Vagina (tissue), 2 donors: ENCODE results near the gene SERPINE1.

Source experiments
- CTCF ChIP-seq, 3 experiments: fragments of 450-650 bp in 2 of 3; fragments of 200-600 bp in 1 of 3; sonication (generic) in 1 of 3; IDR thresholded peaks; one replicate each; pipeline ENCODE4 v1.5.1; 2017 to 2019; ENCODE audit warnings: antibody characterized with exemption in 3 of 3, mild to moderate bottlenecking in 2 of 3, moderate library complexity in 2 of 3
- POLR2A ChIP-seq, 2 donors: fragments of 450-650 bp; IDR thresholded peaks; one replicate each; pipeline ENCODE4 v1.6.1; 2017; ENCODE audit warnings: antibody characterized with exemption in 2 of 2, mild to moderate bottlenecking in 2 of 2, moderate library complexity in 2 of 2
- POLR2AphosphoS5 ChIP-seq, 2 donors: sonication (generic); formaldehyde crosslinking; IDR thresholded peaks; one replicate each; pipeline ENCODE4 v1.9.0; 2017; ENCODE audit warnings: antibody characterized with exemption in 2 of 2, mild to moderate bottlenecking in 2 of 2, low read depth in 1 of 2; ENCODE audit not compliant: insufficient read depth in 1 of 2

GRCh38 chr7:101172854-101173751, 46.2 kb downstream of the SERPINE1 start:
- TF ChIP-seq POLR2AphosphoS5 (IDR thresholded peaks at IDR 0.05; ENCODE audit: insufficient read depth in 1 of 2, low read depth in 1 of 2) (no peak), CTCF (IDR thresholded peaks at IDR 0.05) (no peak), POLR2A (IDR thresholded peaks at IDR 0.05) (no peak)
